Frontal cortex (tissue), 4 donors: ENCODE results near the gene IL36B. TPM values are rescaled to one million over a fixed set of nuclear protein-coding genes. Genes with fewer than 3 reads are reported as not detected.

Experiments
- DNase-seq, 2 donors: peaks; one replicate each; pipeline ENCODE4 v3.0.0; 2012; ENCODE audit warnings: low spot score in 2 of 2
- FAIRE-seq: peaks from 2 replicates; lab custom pipeline; 2012; peaks lifted over from hg19 to GRCh38; lab: Jason Lieb, UNC
- total RNA-seq: library from RNA; depleted of rRNA; stranded (reverse); fragments of >200 nt; gene quantifications from one replicate; pipeline ENCODE4 v1.2.3, GENCODE V29; 2014
- donor health status: control.
- donor health status: control.
- donor health status: control.

Gene IL36B
- total RNA-seq, 1 donor from 2014 or later = not detected

DNA sequence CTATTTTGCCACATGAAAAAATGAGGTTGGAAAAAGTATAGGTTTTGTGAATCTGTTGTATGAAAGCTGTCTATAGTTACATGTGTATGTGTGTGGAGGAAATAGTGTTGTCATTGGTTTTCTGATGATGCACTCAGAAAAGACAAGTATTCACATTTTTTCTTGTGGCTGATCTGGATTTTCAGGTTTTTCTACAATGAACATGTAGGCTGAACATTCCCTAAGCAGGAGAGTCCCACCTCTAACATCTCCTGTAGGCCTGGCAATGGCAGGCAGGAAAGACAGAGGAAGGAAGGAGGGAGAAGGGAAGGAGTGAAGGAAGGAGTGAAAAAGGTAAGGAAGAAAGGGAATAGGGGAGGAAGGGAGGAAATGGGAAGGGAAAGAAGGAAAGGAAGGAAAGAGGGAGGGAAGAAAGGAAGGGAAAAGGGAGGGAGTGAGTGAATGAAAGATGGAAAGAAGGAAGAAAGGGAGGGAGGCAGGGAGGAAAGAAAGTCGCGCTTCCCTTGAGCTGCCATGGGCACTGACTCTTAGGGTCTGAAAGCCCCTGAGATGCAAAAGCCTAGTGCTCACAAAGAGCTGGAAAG lies 5.8 kb upstream of the IL36B start:
- FAIRE-seq (no peak), DNase-seq (no peak)

DNA sequence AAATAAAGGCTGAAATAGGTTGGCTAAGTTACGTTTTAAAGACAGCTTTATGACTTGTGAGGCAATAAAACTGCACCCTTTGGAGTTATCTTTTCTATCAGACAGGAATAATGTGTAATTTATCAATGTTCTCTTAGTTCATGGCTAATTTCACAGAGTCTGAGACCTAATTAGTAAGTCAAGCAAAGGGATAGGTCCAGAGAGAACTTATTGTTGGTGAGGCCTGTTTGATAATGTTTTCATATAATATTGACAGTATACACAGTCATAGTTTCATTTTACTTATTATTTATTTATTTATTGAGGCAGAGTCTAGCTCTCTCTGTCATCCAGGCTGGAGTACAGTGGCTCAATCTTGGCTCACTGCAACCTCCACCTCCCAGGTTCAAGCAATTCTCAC lies 4.5 kb upstream of the IL36B start:
- DNase-seq (no peak), FAIRE-seq (no peak)

GRCh38 chr2:113056521-113056920 lies 3.9 kb upstream of the IL36B start:
- DNase-seq (no peak), FAIRE-seq (no peak)

DNA sequence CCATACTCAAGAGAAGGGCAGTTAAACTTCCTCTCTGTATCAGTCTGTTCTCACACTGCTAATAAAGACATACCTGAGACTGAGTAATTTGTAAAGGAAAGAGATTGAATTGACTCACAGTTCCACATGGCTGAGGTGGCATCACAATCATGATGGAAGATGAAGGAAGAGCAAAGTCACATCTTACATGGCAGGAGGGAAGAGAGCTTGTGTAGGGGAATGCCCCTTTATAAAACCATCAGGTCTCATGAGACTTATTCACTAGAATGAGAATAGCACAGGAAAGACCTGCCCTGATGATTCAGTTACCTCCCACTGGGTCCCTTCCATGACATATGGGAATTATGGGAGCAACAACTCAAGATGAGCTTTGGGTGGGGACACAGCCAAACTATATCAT lies 1.4 kb upstream of the IL36B start:
- DNase-seq = no peak
- FAIRE-seq = no peak

DNA sequence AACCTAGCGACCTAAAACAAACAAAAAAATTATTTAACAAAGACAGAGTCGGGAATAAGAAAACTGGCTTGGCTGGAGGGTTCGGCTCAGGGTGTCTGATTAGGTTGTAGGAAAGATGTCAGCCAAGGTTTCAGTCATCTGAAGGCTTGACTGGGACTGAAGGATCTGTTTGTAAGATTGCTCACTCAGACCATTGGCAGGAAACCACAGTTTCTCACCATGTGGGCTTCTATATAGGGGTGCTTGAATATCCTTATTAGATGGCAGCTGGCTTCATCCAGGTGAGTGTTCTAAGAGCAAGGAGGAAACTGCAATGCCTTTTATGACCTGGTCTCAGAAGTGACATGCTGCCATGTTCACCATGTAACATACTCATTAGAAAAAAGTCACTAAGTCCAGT lies 999 bp upstream of the IL36B start:
- DNase-seq (no peak), FAIRE-seq (no peak)

DNA sequence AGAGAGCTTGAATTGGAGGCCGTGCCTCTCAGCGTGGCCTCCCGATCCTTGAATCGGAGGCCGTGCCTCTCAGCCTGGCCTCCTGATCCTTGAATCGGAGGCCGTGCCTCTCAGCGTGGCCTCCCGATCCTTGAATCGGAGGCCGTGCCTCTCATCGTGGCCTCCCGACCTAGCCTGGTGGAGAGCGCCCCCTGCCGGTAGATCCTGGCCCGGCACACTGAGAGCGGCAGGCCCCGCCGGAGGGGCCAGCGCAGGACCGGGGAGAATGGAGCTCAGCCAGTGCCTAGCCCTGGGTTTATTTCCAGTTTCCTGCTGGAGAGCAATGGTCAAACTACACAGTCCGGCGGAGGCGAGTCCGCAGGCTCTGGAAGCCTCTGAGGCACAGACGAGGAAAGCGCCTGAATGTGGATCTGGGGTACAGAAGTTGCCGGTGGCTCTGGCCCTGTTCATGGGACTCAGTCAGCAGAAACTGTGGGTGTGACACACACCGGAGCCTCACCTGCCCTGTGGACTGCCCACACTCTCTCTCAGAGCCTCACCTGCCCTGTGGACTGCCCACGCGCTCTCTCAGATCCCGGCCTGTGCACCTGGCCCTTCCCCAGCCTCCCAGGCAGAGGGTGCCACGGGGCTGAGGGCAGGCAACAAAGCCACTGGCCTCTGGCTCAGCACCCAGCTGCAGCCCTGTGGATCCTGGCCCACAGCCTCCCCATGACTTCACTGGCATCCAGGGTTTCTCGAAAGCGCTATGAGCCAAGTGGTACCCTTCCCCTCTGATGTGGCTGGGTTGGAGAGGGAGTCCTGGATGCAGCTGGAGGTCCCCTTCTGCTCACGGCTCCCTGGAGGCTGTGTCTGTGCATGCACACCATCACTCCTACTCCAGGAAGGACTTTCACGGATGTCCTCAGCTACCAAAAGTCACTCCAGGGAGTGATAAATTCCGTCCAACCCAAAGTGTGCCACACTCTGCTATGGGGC lies 1.5 kb downstream of the IL36B start:
- FAIRE-seq = no peak
- no peak for DNase-seq

DNA sequence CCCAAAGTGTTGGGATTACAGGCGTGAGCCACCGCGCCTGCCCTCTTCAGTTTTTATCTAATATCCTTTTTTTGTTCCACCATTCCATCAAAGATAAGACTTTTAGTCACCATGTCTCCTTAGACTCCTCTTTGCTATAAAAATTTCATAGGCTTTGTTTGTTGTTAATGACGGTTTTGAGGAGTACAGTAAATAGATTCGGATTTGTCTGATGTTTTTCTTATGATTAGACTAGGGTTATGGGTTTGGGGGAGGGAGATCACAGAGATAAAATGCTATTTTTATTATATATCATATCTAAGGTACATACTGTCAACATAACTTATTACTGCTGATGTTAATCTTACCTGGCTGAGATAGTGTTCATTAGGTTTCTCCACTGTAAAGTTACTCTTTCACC lies 6.2 kb downstream of the IL36B start:
- DNase-seq = no peak
- no peak for FAIRE-seq

GRCh38 chr2:113041871-113042270 lies 10.8 kb downstream of the IL36B start:
- DNase-seq (no peak), FAIRE-seq (no peak)

- no peak for FAIRE-seq
- DNase-seq = no peak
Measured at GRCh38 chr2:113039719-113040118, 12.9 kb downstream of the IL36B start.

DNA sequence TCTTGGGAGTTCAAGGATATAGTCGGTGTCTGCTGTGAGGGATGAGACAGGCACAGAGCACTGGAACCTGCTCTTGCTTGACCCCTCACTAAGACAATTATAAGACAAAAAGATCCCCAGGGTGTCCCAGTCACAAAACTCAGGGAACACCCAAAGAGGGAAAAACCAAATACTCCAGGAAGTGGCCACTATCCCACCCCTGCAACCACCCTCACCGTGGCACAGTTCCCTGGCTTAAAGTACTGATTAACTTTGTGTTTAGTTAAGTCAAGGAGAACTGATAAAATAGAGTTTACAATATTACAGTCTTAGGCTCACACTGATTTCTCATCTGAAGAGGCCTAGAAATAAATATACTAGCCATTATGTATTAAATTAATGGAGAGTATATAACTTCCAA lies 13.5 kb downstream of the IL36B start:
- DNase-seq (no peak), FAIRE-seq (no peak)

- FAIRE-seq (no peak), DNase-seq (no peak)
Measured at GRCh38 chr2:113038291-113038690, 14.4 kb downstream of the IL36B start.

- DNase-seq = no peak
- no peak for FAIRE-seq
Measured at GRCh38 chr2:113036763-113037162, 15.9 kb downstream of the IL36B start.

DNA sequence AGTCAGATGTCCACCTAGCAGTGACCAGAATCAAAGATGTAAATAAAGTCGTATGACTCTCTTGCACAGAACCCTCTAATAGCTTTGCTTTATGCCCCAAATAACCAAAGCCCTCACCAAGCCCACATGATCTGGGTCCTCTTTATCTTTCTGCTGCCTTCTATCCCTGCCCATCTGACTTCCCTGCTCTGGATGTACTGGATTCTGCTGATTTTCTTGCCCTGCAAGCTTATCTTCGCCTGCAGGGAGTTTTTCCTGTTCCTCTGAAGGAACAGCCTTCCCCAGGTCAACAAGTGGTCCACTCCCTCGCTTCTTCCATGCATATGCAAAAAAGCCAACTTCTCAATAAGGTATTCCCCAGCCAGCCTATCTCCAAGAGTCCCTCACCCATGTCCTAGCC lies 18.7 kb downstream of the IL36B start:
- DNase-seq = no peak
- FAIRE-seq = no peak

DNA sequence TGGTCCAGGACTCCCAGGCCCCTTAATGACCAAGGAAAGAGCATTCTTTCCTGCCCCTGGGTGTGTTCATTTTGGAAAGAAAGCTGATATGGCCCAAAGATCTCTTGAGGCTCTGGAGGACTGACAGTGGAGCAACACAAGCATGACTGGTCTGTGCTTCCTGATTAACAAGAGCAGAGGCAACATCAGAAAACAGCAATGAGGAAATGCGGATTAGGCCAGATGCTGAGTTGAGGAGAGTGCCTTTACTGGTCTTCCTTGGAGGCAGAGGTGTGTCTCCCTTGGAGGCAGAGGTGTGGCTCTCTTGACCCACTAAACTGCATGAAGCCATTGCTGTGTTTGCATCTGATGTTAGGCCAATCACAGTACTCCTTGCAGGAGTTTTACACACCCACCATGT lies 19.9 kb downstream of the IL36B start:
- DNase-seq (no peak), FAIRE-seq (no peak)

DNA sequence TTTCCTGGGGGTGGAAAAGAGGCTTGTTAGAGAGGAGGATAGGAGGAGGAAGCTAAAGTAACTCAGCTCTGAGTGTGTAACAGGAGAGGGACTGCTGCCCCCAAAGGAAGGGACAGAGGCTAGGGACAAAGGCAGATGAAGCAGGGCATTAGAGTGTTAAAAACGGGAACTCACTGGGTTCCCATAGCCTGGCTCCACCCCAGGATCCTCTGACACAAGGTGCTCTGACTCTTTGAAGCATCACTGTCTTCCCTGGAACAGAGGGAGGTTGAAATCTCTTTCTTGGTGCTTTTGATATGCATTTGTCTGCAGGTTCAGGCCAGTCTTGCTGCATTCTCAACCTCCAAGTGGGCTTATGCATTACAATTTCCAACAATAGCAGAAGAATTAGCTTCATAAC lies 24.6 kb downstream of the IL36B start:
- no peak for FAIRE-seq
- no peak for DNase-seq

DNA sequence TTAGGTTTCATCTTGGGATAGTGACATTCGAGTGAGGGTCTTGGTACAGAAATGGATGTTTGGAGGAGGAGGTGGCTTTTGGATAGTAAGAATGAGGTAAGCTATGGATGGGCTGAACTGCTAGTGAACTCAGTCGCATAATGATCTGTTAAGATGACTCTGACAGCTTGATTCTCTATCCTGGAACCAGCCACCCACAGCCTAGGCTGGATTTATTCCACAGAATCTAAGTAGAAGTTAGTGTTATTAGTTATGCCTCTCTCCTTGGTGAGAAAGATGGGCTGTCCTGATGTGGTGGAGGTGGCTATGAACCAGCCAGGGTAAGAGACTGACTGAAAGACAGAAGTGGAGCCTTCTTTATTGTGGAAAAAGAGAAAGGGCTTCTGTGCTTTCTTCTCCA lies 25.0 kb downstream of the IL36B start:
- DNase-seq = no peak
- no peak for FAIRE-seq

DNA sequence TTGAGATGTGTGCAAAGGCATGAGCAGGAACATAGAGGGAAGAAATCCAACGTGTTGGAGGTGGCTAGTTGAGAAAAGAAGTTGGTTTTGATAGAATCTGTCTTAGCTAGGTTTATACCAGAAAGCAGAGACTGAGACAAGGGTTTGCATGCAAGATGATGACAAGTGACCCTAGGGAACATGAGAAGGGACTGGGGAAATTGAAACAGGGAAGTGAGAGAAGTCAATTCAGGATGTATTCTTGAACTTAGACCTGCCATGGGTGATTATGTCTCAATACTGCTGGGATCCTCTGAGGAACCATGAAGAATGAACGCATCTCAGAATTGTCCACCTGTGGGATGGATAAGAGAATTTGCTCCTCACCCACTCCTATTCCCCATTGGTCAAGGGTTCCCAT lies 26.9 kb downstream of the IL36B start:
- no peak for FAIRE-seq

DNA sequence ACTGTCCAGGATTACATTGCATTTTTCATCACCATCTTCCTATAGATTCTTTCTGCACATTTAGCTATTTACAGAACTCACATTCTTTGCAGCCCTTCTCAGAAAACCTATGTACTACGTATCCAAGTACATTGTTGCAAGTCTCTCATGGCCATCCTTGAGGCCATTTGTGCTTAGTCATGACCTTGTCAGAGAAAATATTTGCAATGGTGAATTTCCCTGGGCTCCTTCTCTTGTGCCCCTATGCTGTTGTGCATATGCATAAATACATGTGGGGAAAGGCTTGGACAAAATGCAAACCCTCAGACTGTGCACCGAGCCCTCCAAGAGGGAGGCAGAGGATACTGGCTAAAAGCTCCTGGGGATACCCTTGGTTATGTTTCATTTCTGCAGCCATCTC lies 27.9 kb downstream of the IL36B start:
- DNase-seq (no peak), FAIRE-seq (no peak)

More for the DNA sequence above, 26.9 kb downstream of the IL36B start:
- no peak for DNase-seq

GRCh38 chr2:113021312-113021711 lies 31.4 kb downstream of the IL36B start:
- DNase-seq (no peak), FAIRE-seq (no peak)

GRCh38 chr2:113018509-113018908 lies 34.2 kb downstream of the IL36B start:
- FAIRE-seq (no peak), DNase-seq (no peak)

DNA sequence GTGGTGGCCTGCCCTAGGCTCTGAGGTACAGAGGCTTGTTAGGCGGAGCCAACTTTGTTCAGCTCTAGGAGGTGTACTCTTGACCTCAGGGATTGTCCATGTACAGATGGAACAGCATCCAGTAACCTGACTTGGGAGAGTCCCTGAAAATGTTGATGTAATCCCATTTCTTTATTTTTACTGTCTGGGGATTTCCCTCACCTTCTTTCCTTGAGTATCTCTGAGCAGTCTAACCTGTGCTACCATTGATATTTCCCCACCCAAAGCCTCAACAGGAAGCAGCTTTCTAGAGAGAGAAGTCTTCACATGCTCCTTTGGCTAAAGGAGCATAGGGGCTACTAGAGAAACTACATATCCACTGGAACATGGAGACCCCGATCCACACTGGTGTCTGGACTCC lies 37.0 kb downstream of the IL36B start:
- FAIRE-seq = no peak
- no peak for DNase-seq

DNA sequence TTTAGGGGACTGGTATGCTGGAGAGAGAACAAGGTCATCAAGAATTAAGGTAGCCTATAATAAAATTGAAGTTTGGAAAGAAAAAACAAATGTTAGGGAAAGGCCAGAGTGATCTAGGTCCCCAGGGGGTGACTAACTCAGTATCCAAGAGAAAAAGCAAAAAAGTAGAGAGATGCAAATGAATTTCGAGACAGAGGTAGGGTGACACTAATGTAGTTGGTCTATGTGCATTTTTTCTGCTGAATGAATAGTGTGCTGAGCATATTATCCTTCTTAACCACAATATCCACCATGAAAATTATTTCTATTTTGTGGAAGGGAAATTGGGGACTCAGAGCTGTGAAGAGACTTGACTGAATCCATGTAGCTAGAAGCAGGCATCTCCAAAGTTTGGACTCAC lies 37.6 kb downstream of the IL36B start:
- no peak for FAIRE-seq
- DNase-seq = no peak
